ENCODE measurements around the gene GSC2.

Gene GSC2

DNA sequence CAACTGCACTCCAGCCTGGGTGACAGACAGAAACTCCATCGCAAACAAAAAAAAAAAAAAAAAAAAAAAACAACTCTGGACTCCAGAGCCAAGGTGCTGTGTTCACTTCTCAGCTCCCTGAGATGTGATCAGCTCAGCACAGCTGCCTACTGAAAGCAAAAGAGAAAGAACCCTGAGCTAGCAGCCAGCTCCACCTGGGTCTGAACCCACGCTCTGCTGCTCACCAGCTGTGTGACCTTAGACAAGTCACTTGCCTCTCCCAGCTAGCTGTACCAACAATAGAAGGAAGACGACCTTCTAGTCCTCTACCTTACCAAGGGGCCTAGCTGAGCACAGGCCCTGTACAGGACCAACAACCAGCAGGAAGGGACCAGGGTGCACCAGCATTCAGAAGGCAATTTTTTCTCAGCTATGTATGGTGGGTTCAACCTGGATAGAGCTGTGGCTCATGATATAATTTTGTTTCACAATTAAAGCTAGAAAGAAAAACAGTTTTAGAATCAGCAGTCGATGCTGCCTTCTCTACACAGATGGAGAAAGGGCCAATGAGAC lies 31.7 kb downstream of the GSC2 start:
- DNase-seq: no peak

DNA sequence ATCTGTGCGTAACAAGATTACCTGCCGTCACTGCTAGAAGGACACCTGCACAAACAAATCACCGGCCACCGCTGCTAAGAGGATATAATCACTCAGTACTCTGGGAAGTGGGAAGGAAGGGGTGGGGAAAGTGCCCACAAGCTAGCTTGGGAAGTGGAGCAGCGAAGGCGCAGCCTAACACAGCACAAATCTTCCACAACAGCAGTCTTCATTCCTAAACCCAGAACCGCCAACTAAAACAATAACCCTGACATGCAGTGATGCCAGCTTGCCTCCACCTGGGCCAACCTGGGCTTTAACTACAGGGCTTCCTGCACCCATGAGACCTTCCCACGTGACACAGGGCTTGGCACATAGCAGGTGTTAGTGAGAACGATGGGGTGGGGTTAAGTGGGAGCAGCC lies 33.0 kb downstream of the GSC2 start:
- DNase-seq: no peak

DNA sequence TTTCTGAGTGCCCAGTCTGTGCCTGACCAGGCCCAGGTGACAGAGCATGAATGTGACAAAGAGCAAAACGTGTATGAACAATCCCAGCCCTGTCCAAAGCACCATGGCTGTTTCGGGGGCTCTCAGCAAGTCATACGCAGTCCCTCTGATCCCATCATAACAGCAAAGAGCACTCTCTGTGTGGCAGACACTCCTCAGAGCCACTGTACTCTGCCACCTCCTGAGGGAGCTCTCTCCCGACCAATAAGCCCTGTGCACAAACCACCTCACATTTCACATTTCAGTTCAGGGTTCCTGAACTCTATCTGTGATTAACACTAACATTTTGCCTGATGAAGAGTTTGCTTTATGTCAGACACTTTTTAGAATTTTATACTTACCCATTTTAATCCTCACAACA lies 34.5 kb downstream of the GSC2 start:
- DNase-seq: peak; percentile 30

GRCh38 chr22:19114984-19115552 lies 35.0 kb downstream of the GSC2 start:
- DNase-seq: peak; percentile 46

GRCh38 chr22:19113429-19113828 lies 36.7 kb downstream of the GSC2 start:
- DNase-seq: peak; percentile 15

- no peak for DNase-seq
Observed at GRCh38 chr22:19111584-19111983, 38.5 kb downstream of the GSC2 start.

DNA sequence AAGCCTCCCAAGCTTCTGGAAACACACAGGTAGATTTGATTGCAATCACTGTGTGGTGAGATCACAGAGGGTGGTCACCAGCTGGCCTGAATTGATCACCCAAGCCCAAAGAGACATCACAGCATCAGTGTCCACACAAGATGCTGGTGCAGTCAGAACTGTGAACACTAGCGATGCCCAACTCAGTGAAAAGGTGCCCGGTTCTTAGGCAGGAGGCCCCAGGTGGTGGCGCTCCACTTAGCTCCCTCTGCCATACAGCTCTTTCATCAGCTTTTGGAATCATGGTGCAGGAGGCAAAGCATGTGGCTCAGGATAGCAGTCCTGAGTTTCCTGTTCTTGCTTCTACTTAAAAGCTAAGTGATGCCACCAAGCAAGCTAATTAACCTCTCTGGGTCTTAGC lies 39.0 kb downstream of the GSC2 start:
- DNase-seq: peak; percentile 2

DNA sequence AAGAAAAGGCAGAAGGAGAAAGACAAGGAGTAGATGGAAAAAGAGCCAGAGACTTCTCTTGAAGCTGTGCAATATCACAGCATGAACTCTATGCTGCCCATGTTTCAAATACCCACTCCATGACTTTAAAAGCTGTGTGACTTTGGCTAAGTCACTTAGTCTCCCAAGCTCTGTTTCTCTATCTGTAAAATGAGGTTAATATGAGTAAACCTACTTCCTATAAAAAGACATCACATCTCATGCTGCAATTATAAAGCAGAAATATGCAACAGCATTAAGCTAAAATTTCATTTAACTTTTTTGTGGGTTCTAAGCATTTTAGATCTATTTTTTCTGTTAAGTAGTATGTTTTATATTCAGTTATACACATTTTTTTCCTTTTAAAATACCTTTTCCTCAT lies 39.4 kb downstream of the GSC2 start:
- DNase-seq: no peak

- DNase-seq: peak; percentile 12
Observed at GRCh38 chr22:19110064-19110458, 40.0 kb downstream of the GSC2 start.

DNA sequence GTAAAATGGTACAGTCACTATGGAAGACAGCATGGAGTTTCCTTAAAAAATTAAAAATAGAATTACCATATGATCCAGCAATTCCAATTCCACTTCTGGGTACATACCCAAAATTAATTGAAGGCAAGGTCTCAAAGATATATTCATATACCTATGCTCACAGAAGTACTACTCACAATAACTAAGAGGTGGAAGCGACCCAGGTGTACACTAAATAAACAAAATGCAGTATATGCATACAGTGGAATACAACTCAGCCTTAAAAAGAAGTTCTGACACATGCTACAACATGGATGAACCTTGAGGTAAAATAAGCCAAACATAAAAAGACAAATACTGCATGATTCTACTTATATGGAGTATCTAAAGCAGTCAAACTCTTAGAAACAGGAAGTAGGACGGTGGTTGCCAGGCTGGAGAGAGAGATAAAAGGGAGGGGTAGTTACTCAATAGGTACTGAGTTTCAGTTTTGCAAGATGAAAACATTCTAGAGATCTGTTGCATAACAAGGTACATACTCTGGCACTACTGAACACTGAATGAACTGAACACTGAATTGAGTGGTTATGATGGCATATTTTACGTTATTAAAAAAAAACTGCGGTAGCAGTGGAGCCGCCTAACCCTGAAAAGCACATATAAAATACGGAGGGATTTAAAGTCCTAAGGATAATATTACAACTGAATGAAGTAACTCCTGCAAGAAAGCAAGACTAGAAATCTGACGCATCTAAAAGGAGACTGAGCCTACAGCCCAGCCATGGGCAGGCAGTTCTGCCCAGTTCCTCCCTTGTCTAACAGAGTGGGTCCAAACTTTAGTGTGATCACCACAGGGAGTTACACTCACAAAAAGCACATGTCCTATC lies 40.7 kb downstream of the GSC2 start:
- no peak for DNase-seq

- DNase-seq: no peak
Observed at GRCh38 chr22:19108807-19109197, 41.3 kb downstream of the GSC2 start.

GRCh38 chr22:19107730-19108074 lies 42.4 kb downstream of the GSC2 start:
- DNase-seq: peak; percentile 19

DNA sequence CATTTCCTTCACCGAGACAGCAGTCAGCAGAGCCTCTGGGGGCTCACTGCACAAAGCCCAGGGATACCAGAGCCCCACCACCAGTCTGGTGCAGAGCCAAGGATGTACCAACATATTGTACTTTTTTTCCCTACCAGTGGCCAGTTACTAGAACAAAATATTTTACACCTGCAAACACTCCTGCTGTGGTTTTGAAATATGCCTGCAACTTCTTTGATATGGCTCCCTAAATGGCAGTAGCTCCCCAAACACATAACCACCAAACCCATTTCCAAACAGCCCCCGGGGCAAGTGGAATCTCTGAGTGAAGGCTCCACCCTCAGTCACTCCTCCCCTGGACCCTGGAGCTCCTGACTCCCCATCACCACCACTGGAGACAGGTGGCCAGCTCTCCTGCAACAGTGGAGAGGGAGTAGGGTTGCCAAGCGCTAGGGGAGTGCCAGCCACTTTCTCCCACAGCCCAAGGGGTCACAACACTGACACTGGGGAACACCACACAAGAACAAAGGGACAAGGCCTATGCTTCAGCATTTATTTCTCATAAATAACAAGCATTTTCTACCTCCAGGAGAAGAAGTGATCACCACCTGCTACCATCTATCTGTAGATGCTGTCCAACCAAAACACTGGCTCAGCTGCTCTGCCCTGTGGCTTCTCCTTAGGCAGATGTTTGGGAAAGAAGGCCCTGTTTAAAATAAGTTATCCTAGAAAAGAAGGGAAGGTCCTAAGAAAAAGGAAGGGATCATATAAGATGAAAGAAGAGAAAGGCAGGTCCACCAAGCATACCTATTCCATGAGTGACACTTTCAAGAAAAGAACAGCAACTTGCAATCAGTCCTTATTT lies 43.0 kb downstream of the GSC2 start:
- DNase-seq: peak; percentile 24

- peak; percentile 16 for DNase-seq
Observed at GRCh38 chr22:19105867-19106802, 44.0 kb downstream of the GSC2 start.

GRCh38 chr22:19105456-19105855 lies 44.6 kb downstream of the GSC2 start:
- DNase-seq: peak; percentile 5

GRCh38 chr22:19103880-19104821 lies 45.9 kb downstream of the GSC2 start:
- no peak for DNase-seq

DNA sequence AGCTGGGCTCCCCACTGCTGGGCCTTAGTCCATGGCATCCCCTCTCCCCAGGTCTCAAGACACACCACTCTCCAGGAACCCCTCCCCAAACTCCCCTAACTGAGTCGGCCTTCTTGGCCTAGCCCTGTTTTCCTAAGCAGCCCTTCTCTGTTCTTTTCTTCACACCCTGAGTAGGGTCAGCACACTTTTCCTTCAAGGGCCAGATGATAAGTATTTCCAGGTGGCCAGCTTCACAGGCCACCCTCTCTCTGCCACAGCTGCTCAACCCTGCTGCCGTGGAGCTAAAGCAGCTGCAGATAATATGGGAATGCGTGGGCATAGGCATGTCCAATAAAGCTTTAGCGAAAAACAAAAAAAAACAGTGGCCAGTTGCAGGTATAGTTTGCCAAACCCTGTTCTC lies 51.9 kb downstream of the GSC2 start:
- no peak for DNase-seq

DNA sequence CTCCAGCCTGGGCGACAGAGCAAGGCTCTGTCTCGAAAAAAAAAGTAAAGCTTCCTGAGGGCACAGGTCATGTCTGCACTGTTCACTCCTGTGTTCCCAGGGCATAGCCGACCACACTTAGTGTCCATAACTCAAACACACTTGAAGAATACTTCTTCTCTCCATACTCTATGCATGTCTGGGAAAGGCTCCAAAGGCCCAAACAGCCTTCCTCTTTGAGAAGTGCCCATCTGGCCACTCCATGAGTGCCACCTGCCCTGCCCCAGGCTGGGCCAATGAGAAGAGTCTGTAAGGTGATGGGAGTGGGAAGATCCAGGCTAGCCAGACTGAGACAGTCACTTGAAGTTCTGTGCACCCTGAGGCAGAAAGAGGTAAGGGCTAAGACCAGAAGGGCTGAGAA lies 52.6 kb downstream of the GSC2 start:
- DNase-seq: no peak
